ENCODE measurements around the gene HTATSF1.
A peak's percentile ranks its signal among the peaks of the same experiment; 100 is the strongest.

The HTATSF1 gene

DNA sequence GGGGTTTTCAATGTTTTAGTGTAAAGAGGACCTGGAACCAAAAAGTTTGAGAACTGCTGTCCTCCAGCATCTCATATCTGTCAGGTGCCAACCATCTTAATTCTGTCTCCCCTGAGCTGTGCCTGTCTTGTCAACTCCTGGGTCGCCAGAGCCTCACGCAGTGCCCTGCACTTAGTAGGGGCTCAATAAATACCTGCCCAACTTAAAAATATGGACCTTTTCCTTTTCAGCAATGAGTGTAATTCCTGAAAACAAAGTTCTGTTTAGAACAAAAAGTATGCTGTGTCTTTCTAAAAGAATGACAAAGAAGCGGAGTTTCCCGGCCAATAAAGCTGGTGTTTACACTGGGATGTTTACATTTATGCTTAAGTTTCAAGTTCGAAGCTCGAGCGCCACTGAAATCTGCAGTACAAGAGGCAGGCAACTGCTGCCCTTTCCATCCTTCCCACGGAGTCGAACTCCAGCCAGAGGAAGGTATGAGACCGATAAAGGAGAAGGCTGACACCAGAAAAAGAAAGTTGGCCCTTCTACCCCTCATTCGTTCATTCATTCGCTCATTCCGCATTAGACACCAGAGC, 1.1 kb upstream of the HTATSF1 start:
- DNase-seq (ENCODE audit: low spot score), result no peak

DNA sequence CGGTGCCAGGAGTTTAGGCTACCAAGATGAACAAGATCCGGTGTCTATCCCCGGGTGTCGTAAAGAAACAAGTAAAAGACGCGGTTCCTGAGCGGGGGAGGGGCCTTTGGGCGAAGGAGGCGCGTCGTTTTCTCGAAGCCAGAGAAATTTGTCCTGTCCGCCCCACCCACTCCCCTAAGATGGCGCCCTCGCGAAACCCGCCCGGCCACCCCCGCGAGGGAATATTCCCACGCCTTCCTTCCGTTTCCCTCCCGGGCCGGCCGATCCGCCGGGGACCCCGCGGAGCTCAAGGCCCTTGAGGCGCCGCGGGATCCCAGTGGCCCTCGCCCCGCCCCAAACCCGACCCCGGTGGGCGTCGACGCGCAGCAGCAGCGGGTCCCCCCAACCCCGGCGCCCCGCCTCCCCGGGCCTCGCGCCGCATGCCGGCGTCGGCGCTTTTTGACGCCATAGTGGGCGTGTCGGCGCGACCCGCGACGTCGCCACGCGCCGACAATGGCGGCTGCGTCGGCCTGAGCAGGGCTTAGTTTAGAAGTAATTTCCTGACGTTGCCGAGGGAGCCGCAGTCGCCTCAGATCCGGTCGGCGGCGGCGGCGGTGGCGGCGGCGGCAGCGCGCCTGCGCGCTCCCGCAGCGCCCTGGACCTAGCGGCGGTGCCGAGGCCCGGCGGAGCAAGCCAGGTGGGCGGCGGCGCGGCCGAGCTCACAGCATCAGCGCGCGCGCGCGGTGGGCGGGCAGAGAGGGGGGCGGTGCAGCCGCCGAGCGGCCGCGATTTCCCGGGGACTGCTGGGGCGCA, 432 bp upstream of the HTATSF1 start:
- DNase-seq (ENCODE audit: low spot score), result peak; percentile 62

DNA sequence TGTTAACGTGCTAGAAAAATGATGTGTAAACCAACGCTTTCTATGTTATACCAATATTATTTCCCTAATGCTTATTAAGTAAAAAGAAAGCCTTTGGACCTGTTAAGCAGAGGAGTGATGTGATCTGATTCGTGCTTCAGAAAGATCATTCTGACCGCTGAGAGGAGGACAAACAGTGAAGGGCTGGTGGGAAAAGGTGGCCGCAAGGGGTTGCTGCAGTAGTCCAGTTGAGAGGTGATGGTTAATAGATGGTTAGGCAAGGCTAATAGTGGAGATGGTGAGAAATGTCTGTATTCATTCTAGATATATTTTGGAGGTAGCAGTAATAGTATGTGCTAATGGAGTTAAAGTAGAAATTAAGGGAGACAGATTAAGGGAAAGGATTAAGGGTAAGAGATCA, 21.7 kb downstream of the HTATSF1 start:
- no peak for DNase-seq (ENCODE audit: low spot score)

- no peak for DNase-seq (ENCODE audit: low spot score)
These were observed 26.4 kb downstream of the HTATSF1 start for GRCh38 chrX:136523770-136524169.

GRCh38 chrX:136525738-136526606, 28.6 kb downstream of the HTATSF1 start:
- DNase-seq (ENCODE audit: low spot score), result no peak

DNA sequence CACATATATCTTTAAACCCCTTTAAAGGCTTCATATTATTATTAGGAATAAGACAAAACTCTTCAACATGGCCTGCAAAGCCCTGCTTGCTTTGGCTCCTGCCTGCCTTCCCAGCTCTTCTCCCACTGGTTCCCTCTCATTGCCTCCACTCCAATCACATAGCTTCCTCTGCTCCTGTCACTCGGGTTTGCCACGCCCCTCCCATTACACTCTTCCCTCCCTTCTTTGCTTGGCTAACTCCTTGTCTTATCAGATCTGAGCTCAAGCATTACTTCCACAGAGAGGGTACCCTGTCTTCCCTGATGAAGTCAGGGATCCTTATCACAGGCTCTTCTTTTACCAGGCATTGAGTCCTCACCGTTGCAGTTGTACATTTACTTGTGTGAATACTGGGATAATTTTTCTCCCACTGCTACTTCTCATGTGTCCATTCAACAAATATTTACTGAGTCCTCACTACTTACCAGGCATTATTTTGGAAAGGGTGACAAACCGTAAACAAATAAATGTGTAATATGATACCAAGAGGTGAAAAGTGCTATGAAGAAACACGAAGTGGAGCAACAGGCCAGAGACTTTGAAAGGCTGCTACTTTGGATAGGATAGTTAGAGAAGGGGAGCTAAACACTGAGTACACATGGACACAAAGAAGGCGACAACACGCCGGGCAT, 31.4 kb downstream of the HTATSF1 start:
- no peak for DNase-seq (ENCODE audit: low spot score)

- DNase-seq (ENCODE audit: low spot score), result no peak
These were observed 32.4 kb downstream of the HTATSF1 start for GRCh38 chrX:136529795-136530194.

- DNase-seq (ENCODE audit: low spot score), result no peak
These were observed 34.6 kb downstream of the HTATSF1 start, which contains the start of gene VGLL1 for GRCh38 chrX:136531951-136532350. Gene VGLL1, plus strand, starts transcription at chrX:136532215. Its CDS starts 3,806 bp downstream, at chrX:136536021.

DNA sequence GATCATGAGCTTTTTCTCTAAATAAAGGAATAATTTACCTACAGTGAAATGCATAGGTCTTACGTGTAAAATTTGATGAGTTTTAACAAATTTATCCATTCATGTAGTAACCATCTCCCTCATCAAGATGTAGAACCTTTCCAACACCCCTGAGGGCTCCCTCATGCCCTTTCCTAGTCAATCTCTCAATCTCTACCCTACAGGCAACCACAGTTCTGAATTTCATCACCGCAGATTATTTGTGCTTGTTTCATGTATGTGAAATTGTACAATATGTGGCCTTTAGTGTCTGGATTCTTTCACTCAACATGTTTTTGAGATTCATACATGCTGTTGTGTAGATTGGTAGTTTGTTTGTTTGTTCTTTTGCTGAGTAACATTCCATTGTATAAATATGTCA, 36.7 kb downstream of the HTATSF1 start:
- DNase-seq (ENCODE audit: low spot score), result no peak

- no peak for DNase-seq (ENCODE audit: low spot score)
These were observed 41.4 kb downstream of the HTATSF1 start for GRCh38 chrX:136538811-136539210.

- no peak for DNase-seq (ENCODE audit: low spot score)
These were observed 42.8 kb downstream of the HTATSF1 start for GRCh38 chrX:136540226-136540625.

DNA sequence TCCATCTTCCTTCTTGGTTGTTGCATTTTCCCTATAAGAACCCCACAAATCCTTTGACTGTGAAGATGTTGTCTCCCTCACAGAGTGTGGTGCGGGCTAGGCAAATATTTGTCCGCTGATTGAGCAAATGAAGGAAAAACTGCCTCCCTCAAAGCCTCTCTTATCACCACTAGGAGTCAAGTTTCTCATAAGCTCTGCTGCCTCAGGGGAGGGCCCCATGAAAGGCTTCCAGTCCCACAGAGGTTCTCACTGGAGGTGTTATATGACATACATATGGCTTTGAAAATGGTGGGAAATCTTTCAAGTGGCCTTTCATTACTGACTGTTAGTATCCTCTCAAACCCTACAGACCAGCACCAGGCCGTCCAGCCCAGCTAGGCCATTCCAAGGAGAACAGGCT, 43.9 kb downstream of the HTATSF1 start:
- DNase-seq (ENCODE audit: low spot score), result no peak

DNA sequence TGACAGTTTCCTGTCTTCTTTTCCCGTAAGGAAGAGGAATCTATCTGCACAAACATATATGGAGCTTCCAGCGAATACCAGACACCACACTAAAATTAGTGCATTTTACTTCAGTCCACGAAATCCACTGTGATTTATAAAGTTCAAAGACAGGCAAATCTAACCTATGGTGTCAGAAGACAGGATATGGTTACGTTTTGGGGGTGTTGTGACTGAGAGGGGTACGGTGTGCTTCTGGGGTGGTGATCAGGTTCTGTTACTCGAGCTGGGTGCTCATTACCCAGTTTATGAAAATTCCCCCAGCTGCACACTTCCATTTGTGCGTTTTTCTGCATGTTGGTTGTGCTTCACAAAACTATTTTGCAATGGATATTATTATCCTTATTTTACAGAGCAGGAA, 44.9 kb downstream of the HTATSF1 start:
- DNase-seq (ENCODE audit: low spot score), result no peak

DNA sequence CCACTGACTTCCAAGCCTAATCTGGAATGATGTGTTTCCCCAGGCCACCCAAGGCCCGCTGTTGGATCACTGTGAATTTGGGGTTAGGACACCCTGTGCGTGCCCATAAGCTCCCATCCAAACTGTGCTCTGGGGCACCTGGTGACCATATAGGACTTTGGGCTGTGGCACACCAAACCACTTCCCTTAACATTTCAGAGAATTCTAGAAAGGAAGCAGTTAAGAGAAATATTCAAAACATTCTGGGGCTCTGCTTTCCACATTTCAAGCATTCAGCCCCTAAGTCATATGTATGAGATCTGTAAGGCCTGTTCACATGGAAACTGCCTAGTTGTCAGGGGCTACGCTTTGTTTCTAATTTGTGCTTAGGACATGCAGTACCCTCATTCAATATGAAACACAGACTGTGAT, 49.0 kb downstream of the HTATSF1 start:
- DNase-seq (ENCODE audit: low spot score), result no peak

DNA sequence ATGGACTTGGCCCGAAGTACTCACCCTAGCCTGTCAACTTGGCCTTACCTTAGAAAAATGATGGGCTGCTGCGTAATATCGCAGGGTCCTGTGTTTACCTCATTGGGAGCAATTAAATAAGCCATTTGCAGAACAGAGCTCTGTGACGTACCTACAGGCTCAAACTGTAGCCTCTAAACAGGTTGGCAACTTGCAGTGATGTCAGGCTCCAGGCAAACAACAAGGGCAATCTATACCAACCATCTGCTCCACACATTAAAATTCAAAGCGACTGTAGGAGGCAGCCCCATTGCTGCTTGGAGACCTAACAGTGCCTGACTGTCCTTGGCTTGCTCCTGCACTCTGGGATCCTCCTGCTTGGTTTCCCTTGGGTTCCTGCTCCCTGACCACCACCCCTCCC, 51.8 kb downstream of the HTATSF1 start:
- no peak for DNase-seq (ENCODE audit: low spot score)

GRCh38 chrX:136551410-136551809, 54.0 kb downstream of the HTATSF1 start:
- DNase-seq (ENCODE audit: low spot score), result no peak

GRCh38 chrX:136555694-136556093, 58.3 kb downstream of the HTATSF1 start:
- DNase-seq (ENCODE audit: low spot score), result no peak
